ENCODE data around the gene DUS4L.

DUS4L gene

DNA sequence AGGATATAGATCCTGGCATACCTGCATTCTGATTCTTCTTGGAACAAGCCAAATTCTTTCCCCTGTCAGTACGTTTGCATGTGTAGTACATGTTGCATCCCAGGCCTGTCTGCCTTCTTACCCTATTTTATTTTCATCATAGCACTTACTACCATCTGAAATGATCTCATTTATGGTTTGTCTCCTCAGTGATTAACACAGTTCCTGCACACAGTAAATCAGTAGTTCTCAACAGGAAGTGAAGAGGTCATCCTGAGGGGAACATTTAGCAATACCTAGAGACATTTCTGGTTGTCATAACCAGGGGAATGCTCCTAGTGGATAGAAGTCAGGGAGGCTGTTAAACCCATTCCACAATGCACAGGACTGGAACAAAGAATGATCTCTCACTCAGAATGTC, 58.7 kb downstream of the DUS4L start:
- DNase-seq = no peak

DNA sequence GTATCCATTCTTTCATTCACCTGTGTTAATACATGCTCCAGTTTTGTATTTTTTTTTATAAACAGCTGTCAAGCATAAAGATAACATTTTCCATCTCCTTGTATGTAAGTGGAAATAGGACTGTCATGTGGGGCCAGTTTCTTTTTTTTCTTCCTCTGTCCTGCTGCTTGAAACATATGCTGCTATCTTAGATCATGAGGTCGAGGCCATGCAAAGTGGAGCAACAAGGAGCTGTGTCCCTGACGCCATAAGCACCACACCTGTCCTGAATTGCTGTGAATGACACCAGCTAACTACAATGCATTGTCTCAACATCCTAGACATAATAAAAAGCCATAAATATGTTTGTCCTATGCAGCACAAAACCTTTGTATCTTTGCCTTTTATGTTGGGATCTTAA, 59.1 kb downstream of the DUS4L start:
- no peak for DNase-seq

- no peak for DNase-seq
Measured at GRCh38 chr7:107627002-107627401, 63.2 kb downstream of the DUS4L start.

All from CD4-positive, alpha-beta T cell treated with Interferon alpha-2 for 1 hour (primary cell).